HG03575 (cell line): ENCODE results near the gene TJAP1.
"Not testable (repeated sequence)": the region's sequence is repeated elsewhere in the genome, so short reads cannot be mapped to it uniquely, and the experiment has no call there.

Experiments
- ATAC-seq: cut with Tn5 transposase; IDR thresholded peaks from one replicate; pipeline ENCODE4 v1.9.1; 2021; ENCODE audit not compliant: unreplicated experiment, insufficient number of reproducible peaks, low FRiP score; ENCODE audit errors: extremely low read depth

Gene TJAP1

DNA sequence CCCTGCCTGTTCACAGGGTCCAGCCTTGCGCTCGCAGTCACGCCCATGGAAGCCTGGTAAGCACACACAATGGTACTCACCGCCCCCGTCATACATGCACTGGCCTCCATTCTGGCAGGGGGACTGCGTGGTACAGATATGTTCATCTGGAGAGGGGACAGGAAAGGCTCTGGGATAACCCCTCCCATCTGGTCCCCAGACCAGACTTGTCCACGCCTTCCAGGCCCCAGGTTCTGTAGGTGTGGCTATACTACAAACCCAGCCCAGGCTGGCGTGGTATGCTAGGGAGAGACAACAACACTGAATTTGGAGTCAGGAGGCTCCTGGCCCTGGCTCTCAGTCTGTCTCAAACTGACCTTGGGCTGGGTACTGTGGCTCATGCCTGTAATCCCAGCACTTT lies 25.4 kb upstream of the TJAP1 start:
- no peak for ATAC-seq

DNA sequence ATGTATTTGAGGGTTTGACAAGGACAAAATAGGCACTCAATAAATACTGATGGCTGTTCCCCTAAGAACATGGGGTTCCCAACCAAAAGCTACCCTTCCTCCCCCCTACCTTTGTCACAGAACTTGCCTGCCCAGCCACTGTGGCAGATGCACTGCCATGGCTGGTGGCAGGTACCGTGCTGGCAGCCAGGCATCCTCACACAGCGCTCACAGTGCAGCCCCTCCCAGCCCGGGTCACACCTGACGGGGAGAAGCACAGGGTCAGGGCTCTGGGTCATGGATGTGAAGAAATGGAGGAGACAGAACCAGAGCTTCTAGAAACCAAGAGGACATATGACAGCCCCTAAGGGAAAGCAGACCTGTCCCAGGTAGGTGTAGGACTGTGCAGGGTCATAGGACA lies 24.5 kb upstream of the TJAP1 start:
- no peak for ATAC-seq

DNA sequence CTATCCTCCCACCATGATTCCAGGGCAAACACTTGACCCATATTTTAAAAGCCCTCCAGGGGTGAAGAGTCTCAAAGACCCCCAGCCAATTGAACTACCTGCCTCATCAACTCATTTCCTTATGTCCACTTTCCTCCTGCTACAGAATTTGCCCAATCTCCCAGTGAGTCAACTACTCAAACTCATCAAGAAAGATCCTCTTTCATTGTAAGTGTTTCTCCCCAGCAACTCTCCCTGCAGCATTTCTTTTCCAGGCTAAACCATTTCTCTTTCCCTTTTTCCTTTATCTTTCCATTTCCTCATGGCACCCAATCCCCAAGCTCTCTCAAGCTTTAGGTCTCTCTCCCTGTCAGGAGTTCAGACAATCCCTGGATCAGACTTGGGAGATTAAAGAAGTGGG lies 23.5 kb upstream of the TJAP1 start:
- ATAC-seq: no peak

DNA sequence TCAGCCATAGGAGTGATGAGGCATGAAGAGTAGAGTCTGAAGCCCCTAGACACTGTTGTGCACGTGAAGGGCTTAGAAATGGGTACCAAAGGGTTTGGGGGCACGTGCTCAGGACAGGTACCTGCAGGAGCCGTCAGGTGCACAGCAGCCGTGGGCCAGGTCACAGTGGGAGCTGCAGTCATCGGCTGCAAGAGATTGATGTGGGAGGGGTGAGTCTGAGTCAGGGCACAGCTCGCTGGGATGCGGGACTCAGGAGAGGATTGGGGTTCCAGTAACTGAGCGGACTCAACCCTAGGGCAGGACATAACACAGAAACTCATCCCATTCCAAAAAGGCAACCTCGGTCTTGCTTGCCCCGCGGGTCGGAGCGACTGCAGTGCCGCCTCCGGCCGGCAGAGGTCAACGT lies 23.1 kb upstream of the TJAP1 start:
- no peak for ATAC-seq

DNA sequence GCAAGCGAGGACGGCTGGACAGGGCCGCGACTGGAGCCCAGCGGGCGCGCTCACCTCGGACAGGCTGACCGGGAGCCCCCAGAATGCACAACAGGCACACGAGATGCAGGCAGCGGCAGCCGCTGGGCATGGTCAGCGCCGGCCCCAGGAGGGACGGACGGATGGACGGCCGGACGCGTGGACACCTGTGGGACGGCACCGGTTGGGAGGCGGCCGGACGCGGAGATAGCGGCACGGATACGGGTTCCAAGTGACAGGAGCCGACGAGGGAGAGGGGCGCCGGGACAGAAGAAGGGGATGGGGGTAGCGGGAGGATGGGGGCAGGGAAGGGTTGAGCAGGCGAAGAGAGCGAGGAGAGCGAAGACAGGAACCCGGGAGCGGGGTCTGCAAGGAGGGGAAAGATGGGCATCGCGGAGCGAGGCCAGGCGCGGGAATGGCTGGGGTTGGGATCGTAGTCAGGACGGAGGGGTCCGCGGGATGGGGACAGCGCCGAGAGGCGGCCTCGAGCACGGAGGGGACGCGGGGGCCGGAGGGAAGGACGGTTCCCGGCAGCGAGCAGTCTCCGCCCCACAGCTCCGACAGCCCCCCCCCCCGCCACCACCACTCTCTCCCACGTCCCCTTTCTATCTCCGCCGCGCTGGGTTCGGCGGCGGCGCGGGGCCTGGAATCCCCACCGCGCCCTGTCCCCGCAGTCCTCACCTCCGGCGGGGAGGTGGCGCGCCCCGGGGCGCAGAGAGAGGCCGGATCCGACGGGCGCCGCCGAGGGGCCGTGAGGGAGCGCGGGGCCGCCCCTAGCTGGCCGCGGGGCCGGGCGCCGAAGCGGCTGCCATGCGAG lies 22.5 kb upstream of the TJAP1 start:
- ATAC-seq: no peak

DNA sequence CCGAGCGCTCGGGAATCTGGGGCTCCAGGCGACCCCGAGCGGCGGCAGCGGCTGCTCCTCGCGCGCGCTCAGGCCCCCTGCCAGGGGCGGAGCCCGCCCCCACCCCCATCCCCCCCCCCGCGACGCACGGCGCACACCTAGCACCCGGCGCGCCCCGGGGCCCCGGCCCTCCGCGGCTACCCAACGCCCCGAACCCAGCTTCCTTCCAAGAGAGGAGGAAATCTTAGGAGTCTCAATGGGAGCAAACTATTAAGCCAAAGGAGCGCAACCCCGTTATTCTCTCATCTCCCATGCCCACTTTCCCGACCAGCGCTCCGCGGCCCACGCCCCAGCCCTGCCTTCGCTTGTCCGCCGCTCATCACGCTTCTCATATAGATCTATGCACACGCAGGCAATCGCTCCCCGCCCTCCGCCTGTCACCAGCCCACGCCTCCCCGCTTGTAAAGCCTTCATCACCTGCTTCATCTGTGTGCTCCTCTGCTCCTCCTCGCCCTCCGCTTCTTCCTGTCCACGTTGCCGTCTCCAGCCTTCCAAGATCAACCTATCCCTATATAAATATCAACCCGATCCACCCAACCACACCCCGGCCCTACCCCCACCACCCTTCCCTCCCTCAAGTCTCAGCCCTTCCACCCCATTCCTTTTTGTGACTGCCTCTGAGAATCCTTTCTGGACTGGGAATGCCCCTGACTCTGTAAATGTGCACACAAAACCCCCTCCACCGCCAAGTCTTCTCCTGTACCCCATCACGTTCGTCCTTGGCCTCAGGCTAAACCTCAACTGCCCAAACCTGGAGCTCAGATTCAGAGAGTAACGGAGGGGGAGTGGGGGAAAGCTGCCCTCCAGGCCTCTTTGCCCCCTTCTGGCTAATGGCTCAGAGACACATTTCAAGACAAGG lies 21.6 kb upstream of the TJAP1 start, which contains the start of gene DLK2:
Gene DLK2 (minus strand): TSS at position 18 of the 898 bp plus-strand sequence. CDS start 723 bp downstream, outside the sequence.
- ATAC-seq: no peak

DNA sequence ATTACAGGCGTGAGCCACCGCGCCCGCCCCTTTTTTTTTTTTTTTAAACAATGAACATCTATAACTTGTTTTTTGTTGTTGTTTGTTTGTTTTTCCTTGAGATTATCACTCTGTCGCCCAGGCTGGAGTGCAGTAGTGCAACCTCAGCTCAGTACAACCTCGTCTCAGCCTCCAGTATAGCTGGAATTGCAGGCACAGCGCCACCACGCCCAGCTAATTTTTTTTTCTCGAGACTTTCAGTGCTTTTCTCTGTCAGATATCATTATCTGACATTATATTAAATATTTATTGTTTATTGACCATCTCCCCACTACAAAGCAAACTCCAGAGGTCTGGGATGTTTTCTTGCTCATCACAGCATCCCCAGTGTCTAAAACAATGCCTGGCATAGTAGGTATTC lies 19.7 kb upstream of the TJAP1 start:
- no peak for ATAC-seq

DNA sequence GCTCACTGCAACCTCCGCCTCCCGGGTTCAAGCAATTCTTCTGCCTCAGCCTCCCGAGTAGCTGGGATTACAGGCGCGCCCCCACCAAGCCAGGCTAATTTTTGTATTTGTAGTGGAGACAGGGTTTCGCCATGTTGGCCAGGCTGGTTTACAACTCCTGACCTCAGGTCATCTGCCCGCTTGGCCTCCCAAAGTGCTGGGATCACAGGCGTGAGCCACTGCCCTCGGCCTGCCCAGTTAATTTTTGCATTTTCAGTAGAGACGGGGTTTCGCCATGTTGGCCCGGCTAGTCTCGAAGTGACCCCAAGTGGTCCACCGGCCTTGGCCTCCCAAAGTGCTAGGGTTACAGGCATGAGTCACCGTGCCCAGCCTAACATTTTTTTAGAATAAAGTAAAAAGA lies 19.2 kb upstream of the TJAP1 start:
- not testable (repeated sequence) for ATAC-seq

DNA sequence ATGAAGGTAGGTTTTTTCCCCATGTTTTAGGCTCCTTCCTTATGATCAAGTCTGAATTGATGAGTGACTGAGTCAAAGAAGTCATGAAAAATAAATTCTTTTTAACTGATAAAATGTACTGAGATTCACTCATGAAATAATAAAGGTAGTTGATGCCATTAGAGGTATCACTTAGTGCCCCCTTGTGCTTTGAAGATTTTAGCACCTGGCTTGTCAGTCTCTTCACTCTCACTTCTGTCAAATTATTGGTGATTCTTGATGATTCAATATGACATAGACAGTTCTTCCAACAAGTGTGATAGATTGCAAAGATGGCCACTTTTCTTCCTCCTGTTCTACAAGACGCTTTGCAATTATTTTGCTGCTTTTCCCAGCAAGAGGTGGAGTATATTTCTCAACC lies 17.8 kb upstream of the TJAP1 start:
- no peak for ATAC-seq

DNA sequence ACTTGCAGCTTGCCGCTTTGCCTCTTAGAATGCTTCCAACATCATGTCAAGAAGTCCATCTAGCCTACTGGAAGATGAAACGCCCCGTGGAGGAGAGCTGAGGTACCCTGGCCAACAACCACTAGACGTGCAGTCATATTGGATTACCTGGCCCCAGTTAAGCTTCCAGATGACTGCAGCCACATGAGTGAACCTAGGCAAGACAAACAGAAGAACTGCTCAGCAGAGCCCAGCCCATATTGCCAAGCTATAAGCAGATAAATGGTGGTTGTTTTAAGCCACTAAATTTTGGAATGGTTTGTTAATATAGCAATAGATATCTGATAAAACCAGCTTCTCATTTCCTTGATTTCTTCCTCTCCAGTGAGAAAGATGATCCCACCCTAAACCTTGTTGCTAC lies 17.3 kb upstream of the TJAP1 start:
- ATAC-seq: no peak

DNA sequence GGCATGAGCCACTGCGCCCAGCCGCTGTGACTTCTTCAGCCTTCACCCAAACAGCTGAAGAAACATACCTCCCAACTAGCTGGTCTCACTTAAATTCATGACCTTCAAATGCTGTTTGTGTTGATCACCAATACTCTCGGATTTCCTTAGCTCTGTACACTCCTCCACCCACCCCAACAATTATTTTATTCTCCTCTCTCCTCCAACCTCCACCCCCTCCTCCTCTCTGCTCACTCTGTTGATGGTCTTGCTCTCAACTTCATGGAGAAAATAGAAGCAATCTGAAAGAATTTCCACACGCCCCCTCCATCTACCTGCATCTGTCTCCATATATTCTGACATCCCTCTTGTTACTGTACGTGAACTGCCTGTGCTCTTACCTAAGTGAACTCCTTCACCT lies 15.4 kb upstream of the TJAP1 start:
- ATAC-seq: no peak

DNA sequence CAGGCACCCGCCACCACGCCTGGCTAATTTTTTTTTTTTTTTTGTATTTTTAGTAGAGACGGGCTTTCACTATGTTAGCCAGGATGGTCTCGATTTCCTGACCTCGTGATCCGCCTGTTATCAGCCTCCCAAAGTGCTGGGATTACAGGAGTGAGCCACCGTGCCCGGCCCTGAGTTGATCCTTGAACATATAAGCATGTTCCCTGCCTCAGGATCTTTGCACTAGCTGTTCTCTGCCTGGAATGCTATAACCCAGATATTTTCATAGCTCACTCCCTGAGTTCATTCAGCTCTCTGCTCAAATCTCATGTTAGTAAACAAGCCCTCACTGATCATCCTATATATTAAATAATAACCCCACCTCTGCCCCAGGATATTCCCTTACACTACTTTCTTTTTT lies 13.0 kb upstream of the TJAP1 start:
- no peak for ATAC-seq

DNA sequence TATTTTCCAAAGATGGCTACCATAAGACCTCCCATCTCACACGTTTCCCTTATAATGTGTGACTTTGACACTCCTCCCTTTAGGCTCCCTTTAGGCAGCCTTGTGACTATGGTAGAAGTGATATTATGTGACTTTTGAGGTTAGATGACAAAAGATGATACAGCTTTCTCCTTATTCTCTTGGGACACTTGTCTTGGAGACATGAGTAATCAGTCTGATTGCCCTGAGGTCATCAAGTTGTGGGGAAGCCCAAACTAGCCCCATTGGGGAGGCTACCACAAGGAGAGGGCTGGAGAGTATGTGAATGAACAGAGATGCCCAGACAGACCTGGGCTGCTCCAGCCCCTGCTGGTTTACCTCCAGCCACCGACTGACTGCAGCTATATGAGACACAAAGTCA lies 11.4 kb upstream of the TJAP1 start:
- ATAC-seq: no peak

DNA sequence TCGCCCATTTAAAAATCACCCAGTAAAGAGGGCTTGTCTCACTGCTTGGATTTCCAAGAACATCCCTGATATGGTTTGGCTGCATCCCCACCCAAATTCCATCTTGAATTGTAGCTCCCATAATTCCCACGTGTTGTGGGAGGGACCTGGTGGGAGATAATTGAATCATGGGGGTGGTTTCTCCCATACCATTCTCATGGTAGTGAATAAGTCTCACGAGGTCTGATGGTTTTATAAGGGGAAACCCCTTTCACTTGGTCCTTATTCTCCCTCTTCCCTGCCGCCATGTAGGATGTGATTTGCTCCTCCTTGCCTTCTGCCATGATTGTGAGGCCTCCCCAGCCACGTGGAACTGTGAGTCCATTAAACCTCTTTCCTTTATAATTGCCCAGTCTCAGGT lies 10.1 kb upstream of the TJAP1 start:
- ATAC-seq: not testable (repeated sequence)

DNA sequence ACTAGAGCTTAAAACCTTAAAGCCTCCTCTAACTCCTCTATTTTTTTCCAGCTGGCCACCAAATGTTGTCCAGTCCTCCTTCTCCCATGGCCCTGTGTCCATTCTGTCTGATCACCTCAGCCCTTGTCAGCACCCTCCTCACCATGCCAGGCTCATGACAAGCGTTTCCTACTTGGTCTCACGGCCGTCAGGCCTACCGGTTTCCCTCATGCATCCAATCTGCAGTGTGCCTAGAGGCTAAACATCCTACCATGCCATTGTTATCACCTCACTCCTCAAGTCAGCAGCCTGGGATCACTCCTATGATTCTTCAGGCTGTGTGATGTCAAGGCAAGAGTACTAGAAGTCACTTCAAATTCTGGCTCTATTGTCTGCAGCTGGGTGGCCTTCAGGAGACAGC lies 9.6 kb upstream of the TJAP1 start:
- ATAC-seq: no peak

DNA sequence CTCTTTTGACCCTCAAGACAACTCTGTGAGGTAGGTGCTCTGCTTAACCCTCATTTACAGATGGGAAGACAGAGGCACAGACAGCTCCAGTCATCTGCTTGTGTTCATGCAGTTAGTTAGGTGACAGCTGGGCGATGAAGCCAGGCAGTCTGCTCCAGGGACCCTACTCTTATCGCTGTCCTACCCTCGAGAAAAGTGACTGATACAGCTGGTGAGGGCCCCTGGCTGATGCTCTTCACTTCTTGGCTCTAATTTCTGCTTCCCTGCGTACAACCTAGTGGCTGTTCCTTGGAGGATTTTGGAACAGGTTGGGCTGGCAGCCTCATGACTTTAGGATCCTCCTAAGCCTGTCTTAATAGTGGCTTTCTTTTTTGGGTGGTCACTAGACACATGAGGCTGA lies 9.1 kb upstream of the TJAP1 start:
- ATAC-seq: no peak

DNA sequence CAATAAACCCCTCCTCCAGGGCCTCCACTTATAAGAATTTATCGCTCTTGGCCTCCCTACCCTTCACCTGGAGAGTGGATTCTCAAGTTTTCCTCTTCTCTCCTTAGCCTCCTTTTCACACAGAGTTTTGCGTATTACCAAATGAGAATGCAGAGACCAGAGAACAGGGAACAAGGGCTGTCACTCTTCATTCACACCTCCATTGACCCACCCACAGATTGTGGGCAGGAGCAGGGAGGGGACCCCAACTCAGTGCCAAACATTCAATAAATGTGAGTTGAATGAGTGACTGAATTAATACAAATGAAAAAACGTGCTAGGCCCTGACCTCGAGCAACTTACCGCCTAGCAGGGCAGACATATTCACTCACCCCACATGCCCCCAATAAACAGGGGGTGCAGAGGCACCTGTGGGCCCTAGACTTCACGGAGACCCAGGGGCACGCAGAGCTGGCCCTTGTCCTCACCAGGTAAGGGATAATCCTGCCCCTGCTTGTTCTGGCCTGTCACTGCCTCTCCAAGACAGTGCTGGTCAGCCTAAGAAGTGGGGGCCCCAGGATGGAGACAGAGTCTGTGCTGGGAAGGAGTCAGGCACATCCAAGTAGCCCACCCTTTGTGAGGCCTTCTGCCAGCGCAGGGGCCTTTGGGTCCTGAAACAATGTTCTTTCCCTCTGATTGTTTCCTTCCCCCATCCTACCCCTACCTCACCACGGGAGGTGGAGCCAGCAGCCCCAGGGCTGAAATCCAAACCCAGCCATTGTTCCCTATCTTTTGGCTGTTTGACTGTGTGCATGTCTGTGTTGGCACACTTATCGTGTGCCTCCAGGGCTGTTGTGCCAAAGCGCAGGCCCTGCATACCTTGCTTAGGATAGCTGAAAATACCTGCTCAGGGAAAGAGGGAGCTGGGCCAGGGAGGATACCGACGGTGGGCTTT lies 8.4 kb upstream of the TJAP1 start:
- ATAC-seq: no peak

DNA sequence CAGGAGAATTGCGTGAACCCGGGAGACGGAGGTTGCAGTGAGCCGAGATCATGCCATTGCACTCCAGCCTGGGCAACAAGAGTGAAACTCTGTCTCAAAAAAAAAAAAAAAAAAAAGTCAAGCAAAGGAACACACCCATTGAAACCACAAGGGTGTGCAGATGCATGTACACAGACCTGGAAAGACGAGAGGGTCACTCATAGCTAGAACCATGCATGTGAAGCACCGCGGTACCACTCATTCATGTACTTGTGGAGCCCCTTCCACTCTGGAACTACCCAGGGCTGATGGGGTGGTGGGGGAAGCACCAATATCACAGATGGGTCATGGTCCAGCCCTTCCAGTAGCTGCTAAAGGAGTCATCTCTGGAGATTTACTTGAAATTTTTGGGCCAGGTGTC lies 7.4 kb upstream of the TJAP1 start:
- no peak for ATAC-seq

DNA sequence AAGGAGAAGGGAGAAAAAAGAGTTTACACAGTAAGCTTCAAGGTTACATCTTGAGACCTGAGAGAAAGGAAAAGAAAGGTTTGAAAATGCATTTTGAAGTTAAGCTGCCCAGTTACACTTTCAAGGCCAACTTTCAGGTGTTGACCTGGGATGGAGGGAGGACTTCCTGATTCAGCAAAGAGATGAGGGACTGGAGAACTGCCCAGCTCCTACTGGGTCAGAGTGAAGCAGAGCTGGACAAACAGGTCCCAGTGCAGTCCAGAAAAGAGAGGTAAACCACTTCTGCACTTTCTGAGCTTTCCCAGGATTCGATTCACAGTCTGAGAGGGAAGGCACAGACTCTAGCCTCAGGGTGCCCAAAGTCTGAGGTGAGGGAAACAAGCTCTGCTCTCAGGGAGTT lies 6.0 kb upstream of the TJAP1 start:
- no peak for ATAC-seq
